ENCODE data around the gene SUCO. TPM values are rescaled to one million over a fixed set of nuclear protein-coding genes. Genes with fewer than 3 reads are reported as not detected.
A peak's percentile ranks its signal among the peaks of the same experiment; 100 is the strongest.
"Not testable (repeated sequence)": the region's sequence is repeated elsewhere in the genome, so short reads cannot be mapped to it uniquely, and the experiment has no call there.

Gene SUCO, protein sequence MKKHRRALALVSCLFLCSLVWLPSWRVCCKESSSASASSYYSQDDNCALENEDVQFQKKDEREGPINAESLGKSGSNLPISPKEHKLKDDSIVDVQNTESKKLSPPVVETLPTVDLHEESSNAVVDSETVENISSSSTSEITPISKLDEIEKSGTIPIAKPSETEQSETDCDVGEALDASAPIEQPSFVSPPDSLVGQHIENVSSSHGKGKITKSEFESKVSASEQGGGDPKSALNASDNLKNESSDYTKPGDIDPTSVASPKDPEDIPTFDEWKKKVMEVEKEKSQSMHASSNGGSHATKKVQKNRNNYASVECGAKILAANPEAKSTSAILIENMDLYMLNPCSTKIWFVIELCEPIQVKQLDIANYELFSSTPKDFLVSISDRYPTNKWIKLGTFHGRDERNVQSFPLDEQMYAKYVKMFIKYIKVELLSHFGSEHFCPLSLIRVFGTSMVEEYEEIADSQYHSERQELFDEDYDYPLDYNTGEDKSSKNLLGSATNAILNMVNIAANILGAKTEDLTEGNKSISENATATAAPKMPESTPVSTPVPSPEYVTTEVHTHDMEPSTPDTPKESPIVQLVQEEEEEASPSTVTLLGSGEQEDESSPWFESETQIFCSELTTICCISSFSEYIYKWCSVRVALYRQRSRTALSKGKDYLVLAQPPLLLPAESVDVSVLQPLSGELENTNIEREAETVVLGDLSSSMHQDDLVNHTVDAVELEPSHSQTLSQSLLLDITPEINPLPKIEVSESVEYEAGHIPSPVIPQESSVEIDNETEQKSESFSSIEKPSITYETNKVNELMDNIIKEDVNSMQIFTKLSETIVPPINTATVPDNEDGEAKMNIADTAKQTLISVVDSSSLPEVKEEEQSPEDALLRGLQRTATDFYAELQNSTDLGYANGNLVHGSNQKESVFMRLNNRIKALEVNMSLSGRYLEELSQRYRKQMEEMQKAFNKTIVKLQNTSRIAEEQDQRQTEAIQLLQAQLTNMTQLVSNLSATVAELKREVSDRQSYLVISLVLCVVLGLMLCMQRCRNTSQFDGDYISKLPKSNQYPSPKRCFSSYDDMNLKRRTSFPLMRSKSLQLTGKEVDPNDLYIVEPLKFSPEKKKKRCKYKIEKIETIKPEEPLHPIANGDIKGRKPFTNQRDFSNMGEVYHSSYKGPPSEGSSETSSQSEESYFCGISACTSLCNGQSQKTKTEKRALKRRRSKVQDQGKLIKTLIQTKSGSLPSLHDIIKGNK (N-terminal part only)
- total RNA-seq = 42.9 and 75.5 TPM in 2 replicates

DNA sequence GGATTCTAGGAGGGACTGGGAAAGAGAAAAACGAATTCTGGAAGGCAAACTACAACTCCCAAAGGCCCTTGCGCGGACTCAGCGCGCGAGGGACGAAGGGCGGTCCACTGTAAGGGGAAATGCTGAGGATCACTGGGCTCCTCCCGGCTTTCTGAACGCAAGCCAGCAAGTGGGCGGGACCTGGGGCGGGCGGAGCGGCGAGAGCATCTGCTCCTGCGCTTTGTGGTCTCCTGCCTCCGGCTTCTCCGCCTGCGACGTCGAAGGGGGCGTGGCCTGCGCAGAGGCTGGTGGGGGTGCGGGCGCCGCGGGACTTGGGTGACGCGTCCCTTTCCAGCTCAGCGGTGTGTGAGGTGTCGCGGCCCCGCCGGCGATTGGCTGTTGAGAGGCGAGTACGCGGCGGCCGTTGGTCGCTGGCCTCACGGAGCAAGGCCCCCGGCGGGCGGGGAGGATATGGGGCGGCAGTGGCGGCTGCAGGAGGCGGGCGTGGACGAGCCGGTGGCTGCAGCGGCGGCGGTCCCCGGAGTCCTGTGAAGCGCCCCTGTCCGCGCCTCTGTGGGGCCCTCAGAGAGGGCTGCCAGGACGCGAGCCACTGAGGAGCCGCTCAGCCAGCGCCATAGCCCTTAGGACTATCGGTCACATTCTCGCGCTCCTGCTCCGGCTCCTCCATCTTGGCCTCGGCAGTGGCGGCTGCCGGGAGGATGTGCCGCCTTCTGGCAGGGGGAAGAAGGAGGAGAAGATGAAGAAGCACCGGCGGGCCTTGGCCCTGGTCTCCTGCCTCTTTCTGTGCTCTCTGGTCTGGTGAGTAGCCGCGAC, at the start of gene SUCO:
TSS of gene SUCO (plus strand) at position 451 of the 813 bp plus-strand sequence. CDS start at position 737, 286 bp downstream.
- peak; percentile 95 for DNase-seq (ENCODE audit: low read depth)

DNA sequence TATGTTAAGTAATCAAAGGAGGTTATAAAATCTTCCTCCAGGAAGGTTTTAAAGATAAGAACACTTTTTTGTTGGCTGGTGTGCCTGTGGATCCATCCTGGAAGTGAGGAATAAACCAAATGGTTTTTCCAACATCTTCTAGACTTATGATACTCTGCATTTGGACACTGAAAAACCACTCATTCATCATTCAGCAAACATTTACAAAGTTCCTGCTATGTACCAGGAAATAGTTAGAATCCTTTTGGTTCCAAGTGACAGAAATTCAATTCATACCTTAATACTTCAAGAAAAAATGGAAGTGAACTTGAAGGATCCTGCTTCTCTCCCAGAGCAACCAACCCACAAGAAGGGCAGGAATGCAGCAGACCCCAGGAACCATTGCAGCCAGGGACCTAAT, 49.5 kb upstream of the SUCO start:
- peak; percentile 41 for DNase-seq (ENCODE audit: low read depth)

DNA sequence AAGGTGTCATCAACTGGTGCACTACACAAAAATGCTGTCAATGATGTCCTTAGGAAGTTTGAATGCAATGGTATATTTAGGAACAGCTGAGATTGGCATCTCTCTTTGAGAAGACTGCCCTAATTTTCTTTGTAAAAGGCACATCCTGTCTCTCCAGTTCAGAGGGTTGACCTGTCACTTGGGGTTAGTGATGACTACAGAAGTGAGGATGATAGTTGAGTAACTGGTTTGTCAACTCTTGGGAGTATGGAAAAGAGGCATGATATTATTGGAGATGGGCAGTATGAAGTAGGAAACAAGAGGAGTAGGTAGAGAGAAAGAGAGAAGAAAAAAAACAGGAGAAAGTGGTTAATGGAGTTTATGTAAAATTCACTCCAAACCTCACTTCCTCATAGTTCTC, 48.7 kb upstream of the SUCO start:
- no peak for DNase-seq (ENCODE audit: low read depth)

DNA sequence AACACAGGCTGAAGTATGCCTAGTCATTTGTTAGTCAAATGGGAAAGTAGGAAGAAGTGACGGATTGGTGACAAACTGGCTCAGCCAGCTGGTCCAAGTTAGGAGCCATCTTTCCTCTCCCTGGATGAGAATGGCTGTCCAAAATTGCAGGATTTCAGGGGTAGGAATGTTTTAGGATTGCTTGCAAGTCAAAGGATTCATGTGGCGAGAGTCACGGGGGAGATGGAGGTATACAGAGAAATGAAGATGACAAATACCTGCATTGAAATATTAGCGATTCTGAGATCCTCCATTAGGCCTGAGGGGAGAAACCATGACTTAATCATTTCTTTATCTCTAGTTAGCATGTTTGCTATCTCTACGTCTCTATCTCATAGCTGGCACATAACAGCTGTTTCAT, 47.3 kb upstream of the SUCO start:
- DNase-seq (ENCODE audit: low read depth) = no peak

DNA sequence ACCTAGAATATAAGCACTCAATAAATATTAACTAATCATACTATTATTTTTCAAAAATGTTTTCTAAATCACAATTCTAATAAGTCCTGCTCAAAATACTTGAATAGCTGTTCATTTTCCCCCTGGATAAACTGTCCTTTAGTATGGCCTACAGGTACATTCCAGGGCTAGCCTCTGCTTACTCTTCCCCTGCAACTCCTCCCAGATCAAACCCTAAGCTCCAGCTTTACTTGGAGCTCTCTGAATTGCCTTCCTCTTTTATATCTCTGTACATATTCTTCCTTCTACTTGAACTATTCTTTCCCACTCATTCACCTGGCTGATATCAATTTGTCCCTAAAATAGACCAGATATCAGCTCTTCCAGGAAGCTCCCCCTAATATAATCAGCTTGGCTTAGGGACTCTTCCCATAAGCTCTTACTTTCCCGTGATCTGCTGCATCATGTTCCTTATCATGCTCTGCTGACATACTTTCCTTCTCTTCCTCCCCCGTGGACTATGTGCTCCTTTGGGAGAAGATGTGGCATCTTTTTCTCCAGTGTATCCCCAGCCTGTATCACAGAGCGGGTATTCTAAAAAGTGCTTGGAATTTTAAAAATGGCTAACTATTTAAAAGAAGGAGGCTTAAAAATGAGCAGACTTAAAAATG, 46.0 kb upstream of the SUCO start:
- DNase-seq (ENCODE audit: low read depth) = no peak

DNA sequence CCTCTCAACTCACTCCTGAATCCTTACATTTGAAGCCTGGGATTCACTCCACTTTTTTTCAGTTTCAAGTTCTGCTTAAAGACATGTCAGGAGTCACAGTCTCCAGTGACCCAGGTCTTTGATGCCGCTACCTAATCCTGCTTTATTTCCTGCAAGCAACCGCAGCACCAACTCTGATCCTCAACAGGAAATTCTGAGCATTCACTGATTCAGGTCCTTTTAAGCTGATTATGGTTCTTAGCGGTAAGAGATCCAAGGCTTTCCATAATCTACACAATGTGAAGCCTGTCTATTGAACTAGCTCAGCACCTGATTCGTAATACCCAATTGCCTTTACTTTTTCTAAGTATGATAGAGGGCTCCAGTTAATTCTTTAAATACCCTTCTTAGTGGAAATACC, 45.4 kb upstream of the SUCO start:
- no peak for DNase-seq (ENCODE audit: low read depth)

DNA sequence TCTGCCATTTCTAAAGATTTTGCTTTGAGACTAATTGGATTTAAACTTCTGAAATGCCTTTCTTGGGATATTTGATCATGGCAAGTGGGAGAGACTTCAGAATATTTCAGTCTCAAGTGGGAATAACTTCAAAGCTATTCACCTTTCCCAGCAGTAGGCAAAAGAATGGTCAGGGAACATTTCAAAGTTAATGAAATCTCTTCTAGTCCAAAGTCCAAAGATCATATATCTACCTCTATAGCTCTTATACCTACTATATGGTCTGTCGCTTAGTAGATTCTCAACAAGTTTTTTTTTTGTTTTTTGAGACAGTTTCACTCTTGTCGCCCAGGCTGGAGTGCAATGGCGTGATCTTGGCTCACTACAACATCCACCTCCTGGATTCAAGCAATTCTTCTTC, 44.6 kb upstream of the SUCO start:
- no peak for DNase-seq (ENCODE audit: low read depth)

DNA sequence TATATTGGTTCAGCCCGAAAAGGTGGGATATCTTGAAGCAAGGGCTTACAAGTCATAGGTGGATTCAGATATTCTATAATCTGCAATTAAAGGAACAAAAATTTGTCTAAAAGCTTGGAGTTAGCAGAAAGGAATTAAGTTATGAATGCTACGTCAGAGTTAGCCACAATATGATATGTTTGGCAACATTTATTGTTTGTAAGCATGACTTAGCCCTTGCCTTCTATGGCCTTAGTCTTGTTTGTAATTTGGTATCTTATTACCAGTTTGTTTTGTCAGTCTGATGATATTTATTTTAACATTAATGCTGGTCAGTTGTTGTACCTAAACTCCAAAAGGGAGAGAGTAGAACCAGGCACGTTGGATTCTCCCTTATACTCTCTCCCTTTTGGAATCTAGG, 43.1 kb upstream of the SUCO start:
- DNase-seq (ENCODE audit: low read depth) = no peak

DNA sequence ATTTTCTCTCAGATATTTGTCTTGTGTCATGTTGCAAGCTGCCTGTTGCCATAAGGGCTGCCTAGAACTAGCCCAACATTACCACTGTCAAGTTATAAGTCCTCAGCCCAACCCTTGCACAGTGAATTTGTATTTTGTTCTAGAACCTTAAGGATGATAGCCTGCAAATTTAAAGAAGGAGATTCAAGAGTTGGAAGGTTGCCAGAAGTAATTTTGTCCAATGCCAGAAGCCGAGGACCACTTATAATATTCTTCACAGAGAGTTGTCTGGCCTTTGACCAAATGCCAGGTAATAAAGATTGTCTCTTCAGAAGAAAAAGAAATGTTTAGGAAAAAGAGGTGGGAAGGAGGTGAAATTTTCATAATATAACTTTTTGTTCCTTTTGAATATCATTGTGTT, 40.5 kb upstream of the SUCO start:
- DNase-seq (ENCODE audit: low read depth) = no peak

DNA sequence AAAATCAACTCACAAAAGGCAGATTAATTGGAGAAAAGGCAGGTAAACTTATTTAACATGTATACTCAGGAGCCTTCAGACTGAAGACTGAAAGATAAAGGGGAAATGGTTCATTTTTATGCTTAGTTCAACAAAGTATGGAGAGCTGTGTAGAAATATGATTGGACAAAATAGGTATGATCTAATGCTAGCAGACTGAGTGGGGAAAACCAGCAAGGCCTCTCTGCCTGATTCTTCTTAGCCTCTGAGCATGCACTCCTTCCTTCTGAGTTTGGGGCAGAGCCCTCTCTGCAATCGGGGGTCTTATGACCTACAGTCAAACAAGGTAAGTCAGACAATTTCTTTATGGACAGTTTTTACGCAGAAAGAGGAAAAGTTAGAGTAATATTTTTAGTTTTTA, 38.8 kb upstream of the SUCO start:
- DNase-seq (ENCODE audit: low read depth) = no peak

DNA sequence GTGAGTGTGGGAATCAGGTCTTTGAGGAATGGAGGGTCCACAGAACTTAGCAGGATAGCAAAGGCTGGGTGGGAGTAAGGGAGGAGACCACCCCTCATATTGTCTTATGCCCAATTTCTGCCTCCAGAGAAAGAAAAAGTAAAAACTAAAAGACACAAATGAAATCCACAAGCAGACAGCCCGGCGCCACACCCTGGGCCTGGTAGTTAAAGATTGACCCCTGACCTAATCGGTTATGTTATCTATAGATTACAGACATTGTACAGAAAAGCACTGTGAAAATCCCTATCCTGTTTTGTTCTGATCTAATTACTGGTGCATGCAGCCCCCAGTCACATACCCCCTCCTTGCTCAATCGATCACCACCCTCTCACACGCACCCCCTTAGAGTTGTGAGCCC, 36.8 kb upstream of the SUCO start:
- not testable (repeated sequence) for DNase-seq (ENCODE audit: low read depth)

DNA sequence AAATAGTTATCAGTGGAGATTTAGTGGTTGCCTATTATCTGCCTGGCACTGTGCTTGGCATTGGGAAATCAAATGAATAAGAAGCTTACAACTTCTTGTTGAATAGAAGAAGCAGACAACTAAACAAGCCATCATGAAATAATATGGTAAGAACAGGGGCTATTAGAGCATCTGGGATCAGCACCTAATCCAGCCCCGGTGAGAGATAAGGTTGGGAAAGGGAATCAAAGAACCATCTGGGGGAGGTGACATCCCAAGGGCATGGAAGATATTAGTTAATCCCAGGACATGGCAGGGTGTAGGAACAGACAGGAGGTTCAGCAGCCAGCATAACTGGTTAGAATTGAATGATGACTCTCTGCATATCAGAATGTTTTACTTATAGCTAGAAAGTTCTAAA, 36.3 kb upstream of the SUCO start:
- DNase-seq (ENCODE audit: low read depth) = no peak

DNA sequence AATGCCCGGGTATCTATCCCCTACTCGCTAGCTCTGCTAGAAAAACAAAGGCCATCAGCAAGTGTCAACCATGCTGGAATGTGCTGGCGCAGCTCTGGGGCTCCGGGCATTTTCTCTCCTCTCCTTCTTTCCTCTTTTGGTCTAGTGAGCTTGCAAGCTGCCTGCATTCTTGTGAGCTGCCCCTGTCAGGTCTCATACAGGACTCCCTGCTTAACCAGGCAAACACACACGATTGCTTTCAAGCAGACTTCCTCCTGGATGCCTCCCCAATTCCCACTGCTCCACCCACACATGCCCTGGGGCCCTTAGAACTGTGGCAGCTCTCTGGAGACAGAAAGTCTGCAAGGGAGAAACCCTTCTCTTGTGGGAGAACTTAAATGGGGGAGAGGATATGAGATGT, 35.7 kb upstream of the SUCO start:
- peak; percentile 87 for DNase-seq (ENCODE audit: low read depth)

DNA sequence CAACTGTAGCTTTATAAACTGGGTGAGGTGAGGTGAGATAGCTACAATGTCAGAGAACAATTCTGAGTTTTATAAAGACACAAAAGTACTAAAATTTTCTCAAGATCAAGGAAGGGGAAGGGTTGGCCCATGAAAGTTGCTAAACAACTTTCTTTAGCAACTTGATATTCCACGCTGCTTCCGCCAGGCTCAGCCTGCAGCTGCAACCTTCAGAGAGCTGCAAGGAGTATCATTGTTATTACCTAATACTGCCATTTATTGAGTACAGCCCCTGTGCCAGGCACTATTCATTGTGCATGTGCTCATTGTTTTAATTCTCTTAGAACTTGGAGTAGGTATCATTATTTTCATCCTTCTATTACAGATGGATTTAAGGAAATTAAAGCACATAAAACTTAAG, 34.1 kb upstream of the SUCO start:
- no peak for DNase-seq (ENCODE audit: low read depth)

DNA sequence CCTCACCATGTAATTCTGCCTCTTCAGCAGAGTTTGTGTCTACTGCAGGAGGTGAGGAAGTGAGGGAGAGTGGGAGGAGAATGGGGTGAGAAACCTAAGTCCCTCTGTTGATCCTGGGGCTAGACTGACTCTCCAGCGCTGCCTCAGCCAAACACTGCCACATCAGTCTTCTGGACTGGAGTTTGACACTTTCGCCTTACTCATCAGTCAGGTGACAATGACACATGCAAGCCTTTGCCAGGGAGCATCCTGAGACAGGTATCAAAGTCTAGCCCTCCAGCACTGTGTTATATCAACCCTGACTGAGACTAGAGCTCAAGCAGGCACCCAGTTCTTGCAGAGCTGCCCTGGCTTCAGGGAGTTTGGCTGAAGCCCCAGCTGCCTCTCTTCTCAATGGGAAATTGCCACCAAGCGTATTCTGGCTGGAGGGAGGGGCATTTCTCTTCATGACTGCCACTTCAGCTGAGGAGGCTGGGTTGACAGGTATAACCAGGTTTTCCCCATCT, 33.3 kb upstream of the SUCO start:
- peak; percentile 62 for DNase-seq (ENCODE audit: low read depth)

DNA sequence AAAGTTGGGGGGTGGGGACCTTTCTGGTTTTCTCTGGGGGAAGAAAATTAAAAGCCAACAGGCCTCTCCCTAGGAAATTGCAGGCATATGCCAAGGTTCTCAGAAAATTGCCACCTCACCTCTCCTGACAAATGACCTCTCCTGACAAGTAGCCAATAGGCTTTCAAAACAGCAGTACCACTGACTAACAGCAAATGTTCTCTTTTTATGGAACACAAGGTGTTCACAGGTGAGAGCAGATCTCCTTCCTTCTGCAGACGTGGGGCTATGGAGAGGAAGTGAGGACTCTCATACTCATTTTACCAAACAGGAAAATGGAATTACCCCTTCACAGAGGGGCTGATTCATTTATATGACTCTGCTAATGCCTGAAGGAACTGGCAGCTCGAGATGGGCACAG, 32.7 kb upstream of the SUCO start:
- no peak for DNase-seq (ENCODE audit: low read depth)

DNA sequence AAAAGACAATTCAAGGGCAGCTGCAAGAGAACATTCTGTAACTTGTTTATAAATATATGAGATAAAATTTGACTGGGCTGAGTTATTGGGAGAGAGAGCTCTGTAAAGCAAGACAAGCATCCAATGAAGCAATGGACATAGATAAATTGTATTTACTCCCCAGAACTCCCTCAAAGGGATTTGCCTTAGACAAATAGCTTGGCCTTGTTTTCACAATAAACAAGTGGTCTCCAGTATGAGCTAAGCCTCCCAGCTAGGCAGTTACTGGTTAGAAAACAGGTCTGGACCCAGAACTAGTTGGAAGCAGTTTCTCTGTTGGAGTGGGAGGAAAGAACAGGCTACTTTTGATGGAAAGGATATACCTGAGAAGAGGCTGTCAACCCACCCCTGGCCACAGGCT, 25.2 kb upstream of the SUCO start:
- no peak for DNase-seq (ENCODE audit: low read depth)

DNA sequence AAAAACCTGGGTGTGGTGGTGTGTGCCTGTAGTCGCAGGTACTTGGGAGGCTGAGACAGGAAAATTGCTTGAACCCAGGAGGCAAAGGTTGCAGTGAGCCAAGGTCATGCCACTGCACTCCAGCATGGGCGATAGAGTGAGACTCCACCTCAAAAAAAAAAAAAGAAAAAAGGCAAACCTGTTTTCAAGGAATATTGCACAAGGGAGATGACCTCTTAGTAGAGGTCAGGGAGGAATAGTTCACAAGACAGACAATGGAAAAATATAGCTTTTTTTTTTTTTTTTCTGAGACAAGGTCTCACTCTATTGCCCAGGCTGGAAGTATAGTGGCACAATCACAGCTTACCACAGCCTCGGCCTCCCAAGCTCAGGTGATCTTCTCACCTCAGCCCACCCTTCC, 22.5 kb upstream of the SUCO start:
- DNase-seq (ENCODE audit: low read depth) = peak; percentile 35

DNA sequence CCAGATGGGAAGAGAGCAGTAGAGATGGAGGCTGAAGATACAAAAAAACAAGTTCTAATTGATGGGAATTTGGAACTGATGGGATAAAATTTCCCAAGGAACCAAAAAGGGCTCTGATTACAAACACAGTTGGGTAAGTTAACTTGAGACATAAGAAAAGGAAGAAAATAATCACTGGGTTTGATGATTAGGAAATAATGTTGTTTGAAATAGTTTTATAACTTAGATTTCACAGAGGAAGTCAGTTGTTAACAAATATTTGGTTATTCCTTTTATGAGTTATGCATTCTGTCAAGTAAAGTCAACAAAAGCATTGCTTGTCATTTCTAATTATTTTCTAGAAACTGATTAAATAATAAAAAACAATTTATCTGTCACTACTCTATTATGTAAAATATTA, 20.4 kb upstream of the SUCO start:
- DNase-seq (ENCODE audit: low read depth) = no peak

DNA sequence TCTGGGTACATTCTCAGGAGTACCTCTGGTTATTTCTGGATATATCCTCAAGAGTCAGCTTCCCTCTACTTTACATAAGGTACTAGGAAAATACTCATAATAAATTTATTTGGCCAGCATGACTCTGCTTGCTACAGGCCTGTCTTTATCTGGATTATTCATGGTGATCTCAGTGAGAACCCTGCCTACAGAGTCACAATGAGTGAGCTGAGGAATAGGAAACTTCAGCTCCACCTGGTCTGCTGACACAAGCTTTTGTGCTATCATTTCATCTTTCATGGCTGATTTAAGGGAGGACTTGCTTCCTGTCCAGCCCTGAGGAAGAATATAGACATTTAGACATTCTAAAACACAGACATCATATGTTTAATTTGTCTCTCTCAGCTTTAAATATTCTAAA, 19.5 kb upstream of the SUCO start:
- no peak for DNase-seq (ENCODE audit: low read depth)

DNA sequence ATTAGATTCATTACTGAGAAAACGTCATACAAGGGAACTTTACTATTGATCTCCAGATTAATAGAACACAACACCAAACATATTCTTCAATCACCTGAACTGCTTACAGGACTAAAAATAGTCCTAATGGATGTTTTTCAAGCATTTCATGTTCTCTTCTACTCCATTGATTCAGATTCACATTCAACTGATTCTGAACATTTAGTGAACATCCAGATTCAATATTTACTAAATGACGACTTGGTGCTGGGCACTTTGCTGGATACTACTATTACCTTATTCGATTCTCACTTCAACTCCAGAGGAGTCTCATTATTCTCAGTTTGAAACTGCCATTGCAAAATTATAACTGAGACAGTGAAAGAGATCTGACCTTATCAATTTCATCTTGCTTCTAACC, 18.8 kb upstream of the SUCO start:
- DNase-seq (ENCODE audit: low read depth) = no peak
